H9 (cell line): ENCODE results near the gene NSRP1. TPM values are rescaled to one million over a fixed set of nuclear protein-coding genes. Genes with fewer than 3 reads are reported as not detected.

ENCODE experiments used
- DNase-seq: peaks from one replicate; pipeline ENCODE4 v3.0.0-alpha.2; 2017
- H2AFZ ChIP-seq: one replicate; pipeline ENCODE4 v1.6.1; 2013; ENCODE audit warnings: mild to moderate bottlenecking, low read length, control low read depth, moderate library complexity
- H2AK5ac ChIP-seq: 2 replicates; pipeline ENCODE4 v1.6.1; 2013; ENCODE audit warnings: low read length, control low read depth, mixed read lengths; ENCODE audit not compliant: insufficient read length
- H2BK120ac ChIP-seq: one replicate; pipeline ENCODE4 v1.6.1; 2013; ENCODE audit warnings: low read depth, mild to moderate bottlenecking, low read length, control low read depth, inconsistent platforms; ENCODE audit not compliant: poor library complexity, severe bottlenecking
- H2BK12ac ChIP-seq: 2 replicates; pipeline ENCODE4 v1.6.1; 2013; ENCODE audit warnings: low read length, control low read depth, mixed read lengths, low read depth; ENCODE audit not compliant: insufficient read length
- H2BK15ac ChIP-seq: 2 replicates; pipeline ENCODE4 v1.6.1; 2013; ENCODE audit warnings: low read depth, low read length, control low read depth
- H2BK20ac ChIP-seq: one replicate; pipeline ENCODE4 v1.6.1; 2013; ENCODE audit warnings: low read depth, mild to moderate bottlenecking, low read length, control low read depth, inconsistent platforms; ENCODE audit not compliant: poor library complexity, severe bottlenecking
- H2BK5ac ChIP-seq: 2 replicates; pipeline ENCODE4 v1.6.1; 2013; ENCODE audit warnings: low read length, control low read depth, mixed read lengths; ENCODE audit not compliant: insufficient read length
- H3K14ac ChIP-seq: 2 replicates; pipeline ENCODE4 v1.6.1; 2013; ENCODE audit warnings: low read length, control low read depth; ENCODE audit not compliant: insufficient read depth
- H3K18ac ChIP-seq: 2 replicates; pipeline ENCODE4 v1.6.1; 2013; ENCODE audit warnings: low read depth, mild to moderate bottlenecking, mixed read lengths, low read length, control low read depth; ENCODE audit not compliant: insufficient read length
- H3K23ac ChIP-seq: 2 replicates; pipeline ENCODE4 v1.6.1; 2013; ENCODE audit warnings: low read length, control low read depth, mixed read lengths, low read depth; ENCODE audit not compliant: insufficient read length
- H3K23me2 ChIP-seq: 2 replicates; pipeline ENCODE4 v1.6.1; 2013; ENCODE audit warnings: low read depth, mild to moderate bottlenecking, mixed read lengths, low read length, control low read depth; ENCODE audit not compliant: insufficient read length, poor library complexity, severe bottlenecking
- H3K27ac ChIP-seq: 2 replicates; pipeline ENCODE4 v1.5.1; 2013; ENCODE audit warnings: low read length, control low read depth, mixed read lengths, low read depth; ENCODE audit not compliant: insufficient read length
- H3K27me3 ChIP-seq: 2 replicates; pipeline ENCODE4 v1.6.1; 2013; ENCODE audit warnings: low read length, control low read depth, inconsistent platforms; ENCODE audit not compliant: insufficient read depth
- H3K4ac ChIP-seq: 2 replicates; pipeline ENCODE4 v1.6.1; 2013; ENCODE audit warnings: low read depth, mild to moderate bottlenecking, control low read depth, inconsistent platforms, low read length, moderate library complexity
- H3K4me1 ChIP-seq: 2 replicates; pipeline ENCODE4 v1.6.1; 2013; ENCODE audit warnings: low read length, control low read depth, inconsistent platforms; ENCODE audit not compliant: insufficient read depth
- H3K4me2 ChIP-seq: 2 replicates; pipeline ENCODE4 v1.6.1; 2013; ENCODE audit warnings: low read length, control low read depth, mixed read lengths; ENCODE audit not compliant: insufficient read length, insufficient read depth
- H3K56ac ChIP-seq: 2 replicates; pipeline ENCODE4 v1.6.1; 2013; ENCODE audit warnings: low read depth, mild to moderate bottlenecking, mixed read lengths, low read length, control low read depth; ENCODE audit not compliant: insufficient read length
- H3K79me1 ChIP-seq: 2 replicates; pipeline ENCODE4 v1.6.1; 2013; ENCODE audit warnings: low read depth, mild to moderate bottlenecking, moderate library complexity, low read length, control low read depth, inconsistent platforms; ENCODE audit not compliant: insufficient read depth, poor library complexity, severe bottlenecking
- H3K79me2 ChIP-seq: 2 replicates; pipeline ENCODE4 v1.6.1; 2013; ENCODE audit warnings: low read length, control low read depth, inconsistent platforms; ENCODE audit not compliant: insufficient read depth
- H3K9ac ChIP-seq: 2 replicates; pipeline ENCODE4 v1.6.1; 2013; ENCODE audit warnings: low read length, control low read depth, mixed read lengths; ENCODE audit not compliant: insufficient read length; ENCODE audit errors: extremely low read depth
- H3K9me3 ChIP-seq: one replicate; pipeline ENCODE4 v1.6.1; 2013; ENCODE audit warnings: low read depth, low read length, inconsistent platforms; ENCODE audit not compliant: control insufficient read depth
- H3T11ph ChIP-seq: one replicate; pipeline ENCODE4 v1.6.1; 2013; ENCODE audit warnings: mild to moderate bottlenecking, low read length, control low read depth, inconsistent platforms
- H4K20me1 ChIP-seq: one replicate; pipeline ENCODE4 v1.6.1; 2013; ENCODE audit not compliant: control insufficient read depth, insufficient read length, insufficient read depth
- H4K5ac ChIP-seq: 2 replicates; pipeline ENCODE4 v1.6.1; 2013; ENCODE audit warnings: low read depth, mild to moderate bottlenecking, mixed read lengths, low read length, control low read depth; ENCODE audit not compliant: insufficient read length
- H4K8ac ChIP-seq: replicated peaks from 2 replicates; pipeline ENCODE4 v1.6.1; 2013; ENCODE audit warnings: low read length, control low read depth, mixed read lengths, low read depth; ENCODE audit not compliant: insufficient read length
- H4K91ac ChIP-seq: 2 replicates; pipeline ENCODE4 v1.6.1; 2013; ENCODE audit warnings: low read depth, mild to moderate bottlenecking, moderate library complexity, mixed read lengths, low read length, control low read depth; ENCODE audit not compliant: insufficient read length
- H3K27ac Mint-ChIP-seq, 3 experiments: 2 replicates in 2 of 3; 3 replicates in 1 of 3; pipeline ENCODE4 v1.8.0; 2020 to 2021; ENCODE audit warnings: mixed read lengths in 3 of 3, mild to moderate bottlenecking in 1 of 3, moderate library complexity in 1 of 3
- H3K27me3 Mint-ChIP-seq: 2 replicates; pipeline ENCODE4 v1.8.0; 2021; ENCODE audit warnings: low read depth, mild to moderate bottlenecking, moderate library complexity, mixed read lengths
- H3K36me3 Mint-ChIP-seq, 3 experiments: 2 replicates in 2 of 3; 3 replicates in 1 of 3; pipeline ENCODE4 v1.8.0; 2020 to 2021; ENCODE audit warnings: low read depth in 3 of 3, mixed read lengths in 3 of 3; ENCODE audit not compliant: insufficient read depth in 1 of 3
- H3K4me1 Mint-ChIP-seq, 2 experiments: 2 replicates each; pipeline ENCODE4 v1.8.0; 2020; ENCODE audit warnings: mixed read lengths in 2 of 2
- H3K4me3 Mint-ChIP-seq, 2 experiments: 2 replicates in 1 of 2; 3 replicates in 1 of 2; pipeline ENCODE4 v1.8.0; 2020 to 2021; ENCODE audit warnings: mild to moderate bottlenecking in 2 of 2, mixed read lengths in 2 of 2, moderate library complexity in 1 of 2
- H3K9me3 Mint-ChIP-seq, 2 experiments: 2 replicates in 1 of 2; 3 replicates in 1 of 2; pipeline ENCODE4 v1.8.0; 2020; ENCODE audit warnings: mild to moderate bottlenecking in 2 of 2, mixed read lengths in 2 of 2, moderate library complexity in 1 of 2
- CTCF ChIP-seq: fragments of 200-600 bp; sonication (generic); conservative IDR thresholded peaks from 3 replicates; pipeline ENCODE4 v1.8.0; 2021; ENCODE audit warnings: antibody characterized with exemption, mild to moderate bottlenecking
- WGBS: extraction: QIAGEN DNeasy Blood & Tissue Kit; methylation state at CpG from one replicate; pipeline ENCODE4 v1.1.7; 2013; ENCODE audit warnings: missing lambda C conversion rate, low lambda C conversion rate, mixed read lengths; ENCODE audit not compliant: insufficient read length; ENCODE audit errors: extremely low coverage; 5-methylcytosine and 5-hydroxymethylcytosine counted together
- total RNA-seq: library from RNA; stranded (reverse); gene quantifications from 2 replicates; pipeline ENCODE4 v1.2.1, GENCODE V29; 2021

The NSRP1 gene
- total RNA-seq, 1 experiment from 2014 or later: 33.3 TPM

- Histone ChIP-seq H3T11ph (no peak overlapping the region), H2BK15ac (no peak overlapping the region), H2AFZ (no peak overlapping the region), H4K5ac (no peak overlapping the region), H4K91ac (no peak overlapping the region), H2BK20ac (no peak overlapping the region), H2BK5ac (no peak overlapping the region), H3K56ac (no peak overlapping the region), H3K27ac (no peak overlapping the region), H3K27me3 (no peaks in the 10 kb centered on the region), H2BK12ac (no peak overlapping the region), H2BK120ac (no peak overlapping the region), H4K8ac (no peak overlapping the region), H3K9ac (no peak overlapping the region), H3K14ac (no peak overlapping the region), H4K20me1 (no peaks in the 10 kb centered on the region), H3K23me2 (no peaks in the 10 kb centered on the region), H3K79me1 (peaks cover 16% of the 10 kb centered on the region), H3K4me1 (peaks cover 2% of the 10 kb centered on the region; the same call in 1 of the 2 replicates), H3K9me3 (no peaks in the 10 kb centered on the region), H3K18ac (no peak overlapping the region), H3K4ac (no peak overlapping the region), H3K4me2 (no peak overlapping the region), H3K23ac (no peak overlapping the region), H2AK5ac (no peak overlapping the region), H3K79me2 (peaks cover 4% of the 10 kb centered on the region; the same call in 1 of the 2 replicates)
- H3K4me1 Mint-ChIP-seq: peaks cover 11 to 18% of the 10 kb centered on the region in 2 experiments
- H3K36me3 Mint-ChIP-seq: peaks cover 16 to 36% (median 32%) of the 10 kb centered on the region in 3 experiments; a peak in 6 of 7 replicates
- H3K27ac Mint-ChIP-seq: peak overlapping the region in 1 of 3 experiments; percentile 21; a peak in 2 of 7 replicates
- no peak for TF ChIP-seq CTCF
- H3K4me3 Mint-ChIP-seq: no peak overlapping the region
- DNase-seq: no peak
- H3K9me3 Mint-ChIP-seq: no peaks in the 10 kb centered on the region
- no CpG with 5 or more reads among the region's 3 CpGs for WGBS
- no peaks in the 10 kb centered on the region for H3K27me3 Mint-ChIP-seq
Measured at GRCh38 chr17:30132615-30133014, 16.0 kb downstream of the NSRP1 start.
